Activated CD8-positive, alpha-beta T cell treated with anti-CD3 and anti-CD28 coated beads for 36 hours (primary cell): ENCODE results near the gene AHI1. TPM values are rescaled to one million over a fixed set of nuclear protein-coding genes. Genes with fewer than 3 reads are reported as not detected.

Source experiments
- ATAC-seq: fragments of 200-7000 bp; cut with Tn5 transposase; one replicate; pipeline ENCODE4 v1.10.0; 2021; ENCODE audit warnings: mild to moderate bottlenecking, moderate library complexity
- CTCF ChIA-PET: fragments of 350-600 bp; sonication (Branson Sonifier 250); formaldehyde crosslinking; loops from one replicate; lab custom pipeline; 2021; ENCODE audit warnings: antibody characterized with exemption; lab: Charles Lee
- POLR2A ChIA-PET: fragments of 350-600 bp; sonication (Branson Sonifier 250); formaldehyde crosslinking; loops from one replicate; lab custom pipeline; 2021; ENCODE audit warnings: antibody characterized with exemption; lab: Charles Lee
- DNase-seq: peaks from one replicate; pipeline ENCODE4 v3.0.0-alpha.2; 2020
- H3K27ac Mint-ChIP-seq: one replicate; pipeline ENCODE4 v1.8.0; 2021; ENCODE audit warnings: mild to moderate bottlenecking, mixed read lengths
- H3K27me3 Mint-ChIP-seq: one replicate; pipeline ENCODE4 v1.8.0; 2021; ENCODE audit warnings: mixed read lengths
- H3K36me3 Mint-ChIP-seq: one replicate; pipeline ENCODE4 v1.8.0; 2021; ENCODE audit warnings: low read depth, mixed read lengths
- H3K4me1 Mint-ChIP-seq: one replicate; pipeline ENCODE4 v1.8.0; 2021; ENCODE audit warnings: low read depth, mixed read lengths
- H3K4me3 Mint-ChIP-seq: one replicate; pipeline ENCODE4 v1.8.0; 2021; ENCODE audit warnings: mild to moderate bottlenecking, moderate library complexity, mixed read lengths
- H3K9me3 Mint-ChIP-seq: one replicate; pipeline ENCODE4 v1.8.0; 2021; ENCODE audit warnings: mixed read lengths
- CTCF ChIP-seq: fragments of 200-600 bp; IDR thresholded peaks from one replicate; pipeline ENCODE4 v1.8.0; 2022; ENCODE audit warnings: antibody characterized with exemption, mild to moderate bottlenecking
- intact Hi-C: fragments of 100-400 bp; cut with micrococcal nuclease; formaldehyde crosslinking; loops from one replicate; pipeline ENCODE4 v1.10.0; 2022
- total RNA-seq, 2 experiments: library from RNA; stranded (reverse); gene quantifications; one replicate each; pipeline ENCODE4 v1.2.3, GENCODE V29; 2021

Gene AHI1
- total RNA-seq, 2 experiments from 2014 or later = 32.1 to 33.3 TPM

- intact Hi-C loops = no loop called here
- ChIA-PET CTCF (no interaction called here), POLR2A (no interaction called here)
- H3K36me3 Mint-ChIP-seq = peaks cover 18% of the 10 kb centered on the region
- H3K4me1 Mint-ChIP-seq = peaks cover 4% of the 10 kb centered on the region
- no peak overlapping the region for H3K4me3 Mint-ChIP-seq
- no peak for TF ChIP-seq CTCF
- H3K27ac Mint-ChIP-seq = no peak overlapping the region
- ATAC-seq (no peak), DNase-seq (no peak)
- no peaks in the 10 kb centered on the region for H3K27me3 Mint-ChIP-seq
- no peaks in the 10 kb centered on the region for H3K9me3 Mint-ChIP-seq
These were observed 183.0 kb downstream of the AHI1 start for GRCh38 chr6:135314543-135314942.

- ChIA-PET CTCF (interaction anchor here (1.2 kb wide), 1 partner anchor 11 kb away, joined by 3 read pairs; no protein-coding TSS in a partner anchor), POLR2A (interaction anchor here (0.9 kb wide), 1 partner anchor 137 kb away, joined by 3 read pairs; no protein-coding TSS in a partner anchor)
- intact Hi-C loops = no loop called here
- DNase-seq (no peak), ATAC-seq (no peak)
- no peaks in the 10 kb centered on the region for H3K27me3 Mint-ChIP-seq
- H3K36me3 Mint-ChIP-seq = peaks cover 7% of the 10 kb centered on the region
- H3K4me1 Mint-ChIP-seq = no peaks in the 10 kb centered on the region
- H3K9me3 Mint-ChIP-seq = no peaks in the 10 kb centered on the region
- H3K4me3 Mint-ChIP-seq = no peak overlapping the region
- no peak for TF ChIP-seq CTCF
- no peak overlapping the region for H3K27ac Mint-ChIP-seq
These were observed 185.9 kb downstream of the AHI1 start for GRCh38 chr6:135311446-135312200.

- POLR2A ChIA-PET = no interaction called here
- no peaks in the 10 kb centered on the region for H3K27me3 Mint-ChIP-seq
- no peaks in the 10 kb centered on the region for H3K9me3 Mint-ChIP-seq
- H3K4me1 Mint-ChIP-seq = peaks cover 4% of the 10 kb centered on the region
- ATAC-seq (no peak), DNase-seq (no peak)
- CTCF ChIA-PET = no interaction called here
- no peak for TF ChIP-seq CTCF
- no peak overlapping the region for H3K4me3 Mint-ChIP-seq
- intact Hi-C loops = no loop called here
- H3K27ac Mint-ChIP-seq = no peak overlapping the region
- no peaks in the 10 kb centered on the region for H3K36me3 Mint-ChIP-seq
These were observed 187.2 kb downstream of the AHI1 start for GRCh38 chr6:135310291-135310690.

- intact Hi-C loops = no loop called here
- H3K4me1 Mint-ChIP-seq = peaks cover 4% of the 10 kb centered on the region
- H3K4me3 Mint-ChIP-seq = no peak overlapping the region
- H3K27ac Mint-ChIP-seq = no peak overlapping the region
- H3K9me3 Mint-ChIP-seq = peaks cover 3% of the 10 kb centered on the region
- no peaks in the 10 kb centered on the region for H3K27me3 Mint-ChIP-seq
- peaks cover 22% of the 10 kb centered on the region for H3K36me3 Mint-ChIP-seq
- ChIA-PET POLR2A (no interaction called here), CTCF (interaction anchor here (1.0 to 1.4 kb wide), 2 partner anchors 9 to 18 kb away, joined by 3 to 4 read pairs; no protein-coding TSS in a partner anchor)
- no peak for DNase-seq
- ATAC-seq = no peak
- no peak for TF ChIP-seq CTCF
These were observed 190.7 kb downstream of the AHI1 start for GRCh38 chr6:135306740-135307420.

GRCh38 chr6:135306166-135306565, 191.4 kb downstream of the AHI1 start:
- intact Hi-C loops = no loop called here
- ChIA-PET POLR2A (no interaction called here), CTCF (interaction anchor here (1.0 to 1.4 kb wide), 2 partner anchors 9 to 18 kb away, joined by 3 to 4 read pairs; no protein-coding TSS in a partner anchor)
- H3K4me1 Mint-ChIP-seq = peaks cover 4% of the 10 kb centered on the region
- DNase-seq (no peak), ATAC-seq (no peak)
- no peak for TF ChIP-seq CTCF
- no peak overlapping the region for H3K4me3 Mint-ChIP-seq
- peaks cover 3% of the 10 kb centered on the region for H3K9me3 Mint-ChIP-seq
- peaks cover 27% of the 10 kb centered on the region for H3K36me3 Mint-ChIP-seq
- H3K27me3 Mint-ChIP-seq = no peaks in the 10 kb centered on the region
- H3K27ac Mint-ChIP-seq = no peak overlapping the region
